ENCODE results near the gene HDAC10. TPM values are rescaled to one million over a fixed set of nuclear protein-coding genes. Genes with fewer than 3 reads are reported as not detected.
A peak's percentile ranks its signal among the peaks of the same experiment; 100 is the strongest.

Gene HDAC10
- total RNA-seq, 1 donor from 2014 or later, result 14.5 TPM

DNA sequence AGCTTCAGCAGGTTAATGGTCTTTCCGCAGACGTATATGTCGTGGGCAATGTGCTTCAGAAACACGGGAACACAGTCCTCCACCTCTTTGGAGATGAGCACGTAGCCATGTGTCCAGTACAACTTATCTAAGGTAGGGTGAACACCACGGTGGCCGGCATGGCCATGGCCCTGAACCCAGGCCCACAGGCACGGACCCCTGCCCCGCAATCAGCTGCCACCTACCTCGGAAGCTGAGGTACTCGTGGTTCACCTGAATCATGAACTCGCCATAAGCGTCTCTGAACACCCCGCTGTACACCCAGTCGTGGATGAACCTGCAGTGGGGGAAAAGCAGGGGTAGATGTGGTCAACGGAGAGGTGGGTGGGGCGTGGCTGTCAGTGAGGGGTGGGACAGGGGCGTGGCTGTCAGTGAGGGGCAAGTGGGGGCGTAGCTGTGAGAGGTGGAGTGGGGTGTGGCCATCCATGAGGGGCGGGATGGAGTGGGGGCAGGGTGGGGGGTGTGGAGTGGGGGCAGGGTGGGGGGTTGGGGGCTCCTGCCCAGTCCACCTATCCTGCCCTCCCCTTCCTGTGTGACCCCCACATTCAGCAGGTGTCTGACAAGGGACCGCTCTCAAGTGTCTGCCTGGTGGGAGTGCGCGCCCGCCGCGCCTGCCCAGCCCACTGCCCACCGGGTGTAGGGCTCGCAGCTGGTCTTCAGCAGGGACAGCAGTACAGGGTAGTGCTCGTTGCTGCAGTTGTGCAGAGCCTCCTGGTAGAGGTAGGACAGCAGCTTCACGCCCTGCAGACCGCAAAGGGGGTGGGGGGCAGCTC is 24.8 kb downstream of the HDAC10 start:
- intact Hi-C loops (cut with DNase I), result no loop called here
- no peak for ATAC-seq
- peak; percentile 31 for DNase-seq (ENCODE audit: missing footprints)

DNA sequence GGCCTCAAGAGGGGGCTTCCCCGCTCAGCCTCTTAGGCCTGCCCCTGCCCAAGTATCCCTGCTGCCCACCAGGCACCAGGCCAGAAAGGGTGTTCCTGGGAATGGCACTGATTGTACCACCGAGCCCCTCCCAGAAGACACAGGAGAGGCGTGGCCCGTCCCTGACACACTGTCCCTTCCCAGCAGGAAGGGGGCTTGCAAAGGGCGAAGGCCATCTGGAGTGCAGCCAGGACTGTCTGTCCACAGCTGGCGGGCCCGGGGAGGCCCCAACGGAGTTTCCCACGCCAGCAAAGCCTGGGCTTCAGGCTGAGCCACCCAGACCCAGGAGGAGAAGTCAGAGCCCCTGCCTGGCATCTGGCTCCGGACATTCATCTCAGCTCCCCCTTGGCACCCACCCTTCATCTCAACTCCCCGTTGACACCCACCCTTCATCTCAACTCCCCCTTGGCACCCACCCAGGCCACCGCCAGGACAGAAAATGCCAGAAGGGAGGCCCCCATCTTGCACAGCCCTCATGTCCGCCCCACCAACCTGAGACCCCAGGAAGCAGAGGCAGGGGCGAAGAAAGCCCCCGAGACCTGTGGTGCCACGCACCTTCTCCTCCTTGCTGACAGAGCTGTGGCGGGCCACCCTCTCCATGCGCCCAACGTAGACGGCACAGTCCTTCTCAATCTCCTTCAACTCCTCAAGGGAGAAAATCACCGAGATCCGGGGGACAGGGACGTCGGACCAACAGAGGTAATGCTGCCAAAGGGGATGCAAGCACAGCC is 25.7 kb downstream of the HDAC10 start:
- DNase-seq (ENCODE audit: missing footprints), result peak; percentile 49
- intact Hi-C loops (cut with DNase I), result no loop called here
- no peak for ATAC-seq

DNA sequence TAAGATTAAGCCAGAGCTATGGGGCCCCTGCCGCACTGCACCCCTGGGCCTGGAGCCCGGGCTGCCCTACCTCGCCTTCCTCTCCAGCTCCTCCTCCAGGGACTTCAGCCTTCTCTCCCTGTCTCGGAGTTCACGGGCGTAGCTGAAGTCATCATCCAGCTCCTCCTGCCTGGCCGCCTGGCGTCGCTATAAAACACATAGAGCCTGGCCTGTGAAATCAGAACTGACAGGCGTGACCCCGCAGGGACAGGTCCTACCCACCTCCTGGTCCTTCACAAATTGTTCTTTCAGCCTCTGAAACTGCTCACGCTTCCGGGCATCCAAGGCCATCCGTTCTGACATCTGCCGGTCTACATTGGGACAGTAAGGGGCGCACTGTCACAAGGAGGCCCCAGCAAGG is 27.0 kb downstream of the HDAC10 start:
- no peak for ATAC-seq
- intact Hi-C loops (cut with DNase I), result no loop called here
- peak; percentile 48 for DNase-seq (ENCODE audit: missing footprints)

DNA sequence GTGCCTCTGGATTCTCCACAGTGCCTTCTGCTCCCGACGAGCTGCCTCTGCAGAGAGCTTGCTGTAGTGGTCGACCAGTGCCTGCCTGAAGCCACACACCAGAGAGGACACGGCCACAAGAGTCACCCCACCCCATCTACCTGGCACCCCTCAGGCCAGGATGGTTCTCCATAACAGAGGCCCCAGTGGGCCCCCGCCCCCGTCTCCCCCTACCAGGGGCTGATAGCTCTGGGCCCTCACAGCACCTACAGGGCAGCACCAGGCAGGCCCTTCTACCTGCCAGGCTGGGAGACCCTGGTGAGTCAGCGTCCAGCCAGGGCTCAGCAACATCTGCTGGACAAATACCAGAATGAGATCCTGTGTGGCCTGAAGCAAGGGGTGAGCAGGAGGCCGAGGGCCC is 28.6 kb downstream of the HDAC10 start:
- DNase-seq (ENCODE audit: missing footprints), result peak; percentile 59
- intact Hi-C loops (cut with DNase I), result no loop called here
- no peak for ATAC-seq

DNA sequence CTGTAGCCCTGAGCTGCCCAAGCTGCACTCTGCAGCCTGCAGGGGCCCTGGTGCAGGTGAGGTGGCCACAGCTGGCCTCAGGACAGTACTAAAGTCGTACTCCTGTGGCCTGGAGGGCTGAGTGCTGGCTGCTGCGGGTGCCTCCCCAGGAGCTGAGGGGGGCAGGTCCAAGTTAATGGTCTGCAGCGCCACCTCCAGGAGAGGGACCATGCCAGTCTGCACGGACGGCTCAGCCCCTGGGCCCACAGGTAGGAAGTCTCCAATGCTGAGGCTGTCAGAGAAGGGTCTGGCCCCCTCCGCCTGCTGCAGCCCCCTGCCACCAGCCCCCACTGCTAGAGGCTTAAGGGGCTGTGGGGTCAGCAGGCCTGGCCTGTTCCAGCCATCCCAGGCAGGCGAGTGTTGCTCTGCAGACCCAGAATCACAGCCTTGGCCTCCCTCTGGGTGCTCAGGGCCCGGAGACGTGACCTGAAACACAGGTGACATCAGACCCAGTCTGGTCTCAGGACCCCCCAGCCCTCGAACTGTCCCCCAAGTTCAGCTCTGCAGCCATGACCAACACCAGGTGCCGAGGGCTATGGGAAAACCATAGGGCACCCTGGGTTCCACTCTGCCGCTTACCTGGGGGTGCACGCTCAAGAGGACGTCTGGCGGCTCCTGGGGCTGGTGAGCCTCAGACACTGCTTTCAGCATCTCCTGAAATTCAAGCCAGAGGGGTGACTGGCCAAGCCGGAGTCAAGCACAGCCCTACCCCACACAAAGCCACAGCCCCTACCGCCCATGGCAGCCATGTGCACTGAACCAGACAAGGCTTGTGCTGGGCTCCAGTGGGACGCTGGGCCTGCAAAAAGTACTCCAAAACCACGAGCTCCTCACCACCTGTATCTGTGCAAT is 29.4 kb downstream of the HDAC10 start:
- DNase-seq (ENCODE audit: missing footprints), result peak; percentile 44
- intact Hi-C loops (cut with DNase I), result no loop called here

DNA sequence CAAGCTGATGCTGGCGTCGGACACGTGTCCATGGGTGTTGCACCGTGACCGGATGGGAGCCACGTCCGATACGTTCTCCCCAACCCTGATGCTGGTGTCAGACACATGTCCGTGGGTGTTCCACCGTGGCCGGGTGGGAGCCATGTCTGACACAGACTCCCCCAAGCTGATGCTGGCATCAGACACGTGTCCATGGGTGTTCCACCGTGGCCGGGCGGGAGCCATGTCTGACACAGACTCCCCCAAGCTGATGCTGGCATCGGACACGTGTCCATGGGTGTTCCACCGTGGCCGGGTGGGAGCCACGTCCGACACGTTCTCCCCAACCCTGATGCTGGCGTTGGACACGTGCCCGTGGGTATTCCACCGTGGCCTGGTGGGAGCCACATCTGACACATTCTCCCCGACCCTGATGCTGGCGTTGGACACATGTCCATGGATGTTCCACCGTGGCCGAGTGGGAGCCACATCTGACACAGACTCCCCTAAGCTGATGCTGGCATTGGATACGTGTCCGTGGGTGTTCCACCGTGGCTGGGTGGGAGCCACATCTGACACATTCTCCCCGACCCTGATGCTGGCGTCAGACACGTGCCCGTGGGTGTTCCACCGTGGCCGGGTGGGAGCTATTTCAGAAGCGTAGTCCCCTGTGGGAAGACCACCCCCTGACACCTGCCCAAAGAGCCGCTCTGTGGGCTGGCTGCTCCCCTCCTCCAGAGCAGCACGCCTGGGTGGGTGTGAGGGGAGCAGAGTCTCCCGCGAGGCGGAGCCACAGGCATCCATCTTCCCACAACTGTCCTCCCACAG is 30.3 kb downstream of the HDAC10 start:
- DNase-seq (ENCODE audit: missing footprints) (peak; percentile 61), ATAC-seq (no peak)
- intact Hi-C loops (cut with DNase I), result no loop called here

More for the DNA sequence above, 29.4 kb downstream of the HDAC10 start:
- no peak for ATAC-seq

DNA sequence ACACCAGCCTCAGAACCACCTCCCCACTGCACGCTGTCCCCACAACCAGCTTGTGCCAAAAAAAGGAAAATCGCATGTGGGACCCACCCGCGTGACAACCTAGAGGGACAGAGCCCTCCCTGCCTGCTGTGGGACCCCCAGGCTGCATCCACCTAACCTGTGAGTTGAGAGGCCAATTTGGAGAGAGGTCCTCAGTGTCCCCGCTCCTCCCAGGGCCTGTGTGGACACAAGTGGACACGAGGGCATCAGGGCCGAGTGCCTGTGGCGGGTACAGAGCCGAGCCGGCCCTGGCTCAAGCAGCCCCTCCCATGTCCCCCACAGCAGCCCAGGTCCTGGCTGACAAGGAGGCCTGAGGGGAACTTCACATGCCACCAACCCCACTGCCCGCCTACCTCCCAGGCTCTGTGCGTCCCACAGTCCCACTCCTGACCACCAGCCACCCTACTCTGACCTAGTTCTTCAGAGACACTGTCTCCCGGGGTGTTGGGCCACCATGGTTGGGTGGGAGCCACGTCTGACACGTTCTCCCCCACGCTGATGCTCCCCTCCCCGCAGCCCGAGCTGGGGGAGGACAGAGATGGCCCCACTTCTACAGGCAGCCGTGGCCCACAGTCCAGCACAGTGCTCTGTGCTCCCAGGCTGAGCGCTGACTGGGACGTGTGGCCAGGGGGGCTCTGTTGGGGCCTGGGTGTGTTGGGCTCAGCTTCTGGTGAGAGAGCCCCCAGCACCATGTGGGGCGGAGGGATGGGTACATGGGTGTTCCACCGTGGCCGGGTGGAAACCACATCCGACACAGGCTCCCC is 31.1 kb downstream of the HDAC10 start:
- no peak for ATAC-seq
- intact Hi-C loops (cut with DNase I), result no loop called here
- DNase-seq (ENCODE audit: missing footprints), result no peak

DNA sequence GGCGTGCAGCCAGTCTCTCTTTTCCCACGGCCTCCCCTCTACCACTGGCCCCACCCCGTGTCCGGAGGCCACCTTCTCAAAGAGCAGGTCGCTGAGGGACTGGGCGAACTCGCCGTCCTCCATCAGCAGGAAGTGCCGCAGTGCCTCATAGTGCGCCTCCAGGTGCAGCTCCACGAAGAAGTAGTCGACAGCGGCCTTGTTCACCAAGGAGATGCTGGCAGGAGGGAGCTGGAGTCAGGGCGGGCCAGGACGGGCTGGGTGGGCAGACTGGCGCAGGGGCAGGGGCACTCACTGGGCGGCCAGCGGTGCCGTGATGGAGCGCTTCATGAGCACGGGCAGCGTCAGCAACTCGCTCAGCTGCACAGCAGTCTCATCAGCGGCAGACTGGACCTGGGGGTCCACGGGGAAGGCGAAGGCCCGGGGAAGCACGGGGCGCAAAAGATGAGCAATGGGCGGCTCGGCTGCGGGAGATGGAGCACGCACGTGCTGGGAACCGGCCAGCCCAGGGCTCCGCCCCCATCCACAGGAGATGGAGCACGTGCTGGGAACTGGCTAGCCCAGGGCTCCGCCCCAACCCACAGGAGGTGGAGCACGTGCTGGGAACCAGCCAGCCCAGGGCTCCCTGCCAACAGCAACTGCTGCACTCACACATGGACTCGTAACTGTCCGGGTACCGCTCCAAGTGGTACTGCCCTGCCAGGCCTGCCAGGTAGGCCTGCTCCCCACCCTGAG is 31.9 kb downstream of the HDAC10 start:
- ATAC-seq, result peak; percentile 80
- peak; percentile 90 for DNase-seq (ENCODE audit: missing footprints)
- intact Hi-C loops (cut with DNase I), result no loop called here

DNA sequence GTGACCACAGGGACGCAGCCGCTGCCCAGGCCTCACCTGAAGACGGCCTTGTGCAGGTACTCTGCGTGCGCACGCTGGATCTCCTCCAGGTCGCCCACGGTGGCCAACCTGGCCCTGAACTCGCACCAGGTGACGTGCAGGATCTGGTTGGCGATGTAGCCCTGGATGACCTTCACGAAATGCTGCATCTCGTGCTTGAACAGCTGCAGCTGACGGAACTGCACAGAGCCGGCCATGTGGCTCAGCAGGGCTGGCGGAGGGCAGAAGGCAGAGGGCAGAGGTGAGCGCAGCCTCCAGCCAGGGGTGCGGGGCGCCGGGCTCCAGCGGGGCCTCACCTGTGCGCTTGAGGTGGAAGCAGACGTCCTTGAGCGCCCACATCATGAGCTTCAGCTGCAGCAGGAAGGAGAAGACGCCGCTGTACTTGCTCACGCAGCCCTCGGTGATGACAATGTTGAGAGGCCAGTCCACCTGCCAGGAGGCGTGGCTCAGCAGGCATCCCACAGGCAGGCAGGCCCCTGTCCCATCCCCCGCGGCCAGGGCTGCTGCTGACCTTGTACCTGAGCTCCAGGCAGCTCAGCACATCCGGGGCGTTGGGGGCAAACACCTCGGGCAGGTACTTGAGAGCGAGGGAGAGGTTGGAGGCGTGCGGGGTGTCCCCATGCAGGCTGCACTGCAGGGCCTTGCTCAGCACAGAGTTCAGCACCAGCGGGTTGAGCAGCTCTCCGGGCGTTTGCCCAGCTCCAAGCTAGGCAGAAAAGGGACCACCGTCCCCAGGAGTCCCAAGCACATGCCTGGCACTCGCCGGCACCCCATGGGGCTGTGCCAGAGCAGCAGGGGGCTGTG is 32.7 kb downstream of the HDAC10 start:
- intact Hi-C loops (cut with DNase I), result no loop called here
- ATAC-seq (peak; percentile 18), DNase-seq (ENCODE audit: missing footprints) (peak; percentile 62)

DNA sequence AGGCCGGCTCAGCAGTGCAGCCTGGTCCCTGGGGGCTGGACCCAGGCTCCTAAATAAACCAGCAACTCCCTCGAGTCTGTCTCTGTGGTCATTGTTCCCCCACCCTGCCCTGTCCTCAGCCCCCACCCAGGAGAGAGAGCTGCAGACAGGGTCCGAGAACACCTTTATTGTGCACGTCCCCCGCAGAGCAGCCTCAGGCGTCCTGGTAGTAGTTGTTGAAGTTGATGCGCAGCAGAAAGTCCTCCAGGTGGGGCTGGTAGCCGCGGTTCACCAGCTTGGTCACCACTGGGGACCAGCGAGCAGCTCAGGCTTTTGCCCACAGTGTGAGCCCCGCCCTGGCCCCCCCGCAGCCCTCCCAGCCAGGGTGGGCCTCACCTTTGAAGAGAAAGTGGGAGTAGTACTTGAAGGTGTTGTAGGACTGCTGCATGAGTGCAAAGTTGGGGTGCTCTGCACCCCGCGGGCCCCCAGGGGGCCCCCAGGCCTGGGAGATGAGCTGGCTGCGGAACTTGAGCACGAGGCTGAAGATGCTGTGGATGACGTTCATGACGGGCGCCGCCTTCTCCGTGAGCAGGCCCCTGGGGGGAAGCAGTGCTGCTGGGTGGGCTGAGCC is 33.4 kb downstream of the HDAC10 start:
- intact Hi-C loops (cut with DNase I), result no loop called here
- DNase-seq (ENCODE audit: missing footprints), result peak; percentile 57
- ATAC-seq, result no peak

DNA sequence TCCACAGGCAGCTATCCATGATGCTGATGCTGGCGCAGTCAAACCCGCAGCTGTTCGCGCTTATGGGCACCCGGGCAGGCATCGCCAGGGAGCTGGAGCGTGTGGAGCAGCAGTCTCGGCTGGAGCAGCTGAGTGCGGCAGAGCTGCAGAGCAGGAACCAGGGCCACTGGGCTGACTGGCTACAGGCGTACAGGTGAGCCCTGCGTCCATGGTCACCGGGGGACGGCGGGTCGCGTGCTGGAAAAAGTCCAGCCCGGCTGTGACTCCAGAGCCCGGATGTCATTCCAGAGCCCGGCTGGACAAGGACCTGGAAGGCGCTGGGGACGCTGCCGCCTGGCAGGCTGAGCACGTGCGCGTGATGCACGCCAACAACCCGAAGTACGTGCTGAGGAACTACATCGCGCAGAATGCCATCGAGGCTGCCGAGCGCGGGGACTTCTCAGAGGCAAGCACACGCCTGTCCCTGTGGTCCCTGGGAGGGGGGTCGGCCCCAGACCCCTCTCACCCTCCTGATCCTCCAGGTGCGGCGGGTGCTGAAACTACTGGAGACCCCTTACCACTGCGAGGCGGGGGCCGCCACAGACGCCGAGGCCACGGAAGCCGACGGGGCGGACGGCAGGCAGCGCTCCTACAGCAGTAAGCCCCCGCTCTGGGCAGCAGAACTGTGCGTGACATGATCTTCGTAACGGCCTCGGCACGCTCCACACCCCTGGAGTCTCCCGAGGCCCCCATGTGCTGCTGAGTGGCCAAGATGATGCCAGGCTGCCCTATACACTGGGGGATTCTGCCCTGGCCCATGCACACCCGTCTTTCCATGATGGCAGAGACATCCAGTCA is 34.2 kb downstream of the HDAC10 start:
- intact Hi-C loops (cut with DNase I), result no loop called here
- no peak for ATAC-seq
- DNase-seq (ENCODE audit: missing footprints), result peak; percentile 57

DNA sequence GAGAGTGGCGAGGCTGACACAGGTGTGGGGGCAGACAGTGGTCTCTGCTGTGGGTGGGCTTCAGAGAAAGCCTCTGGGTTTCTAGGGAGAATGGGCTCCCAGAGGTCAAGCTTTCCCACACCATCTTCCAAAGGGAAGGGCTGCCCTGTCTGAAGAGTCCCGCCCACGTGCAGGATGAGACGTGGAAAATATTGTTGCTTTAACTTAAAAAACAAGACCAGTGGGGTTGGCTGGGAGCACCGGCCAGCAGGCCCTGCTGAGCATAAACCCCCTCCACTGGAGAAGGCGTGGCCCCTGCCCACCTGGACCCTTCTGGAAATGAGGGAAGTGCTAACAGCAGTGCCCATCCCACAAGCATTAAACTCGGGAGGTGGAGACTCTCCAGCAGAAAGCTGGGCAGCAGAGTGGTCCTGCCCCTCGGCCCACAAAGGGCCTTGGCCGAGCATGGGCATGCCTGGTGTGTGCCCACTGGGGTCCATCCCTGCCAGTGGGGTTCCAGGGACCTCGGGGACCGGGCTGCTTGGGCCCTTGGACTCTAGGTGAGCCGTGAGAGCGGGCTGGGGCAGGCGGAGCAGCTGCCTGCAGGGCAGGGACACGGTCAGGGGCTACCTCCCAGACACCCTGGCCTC is 34.9 kb downstream of the HDAC10 start:
- intact Hi-C loops (cut with DNase I), result no loop called here
- ATAC-seq (no peak), DNase-seq (ENCODE audit: missing footprints) (peak; percentile 39)

DNA sequence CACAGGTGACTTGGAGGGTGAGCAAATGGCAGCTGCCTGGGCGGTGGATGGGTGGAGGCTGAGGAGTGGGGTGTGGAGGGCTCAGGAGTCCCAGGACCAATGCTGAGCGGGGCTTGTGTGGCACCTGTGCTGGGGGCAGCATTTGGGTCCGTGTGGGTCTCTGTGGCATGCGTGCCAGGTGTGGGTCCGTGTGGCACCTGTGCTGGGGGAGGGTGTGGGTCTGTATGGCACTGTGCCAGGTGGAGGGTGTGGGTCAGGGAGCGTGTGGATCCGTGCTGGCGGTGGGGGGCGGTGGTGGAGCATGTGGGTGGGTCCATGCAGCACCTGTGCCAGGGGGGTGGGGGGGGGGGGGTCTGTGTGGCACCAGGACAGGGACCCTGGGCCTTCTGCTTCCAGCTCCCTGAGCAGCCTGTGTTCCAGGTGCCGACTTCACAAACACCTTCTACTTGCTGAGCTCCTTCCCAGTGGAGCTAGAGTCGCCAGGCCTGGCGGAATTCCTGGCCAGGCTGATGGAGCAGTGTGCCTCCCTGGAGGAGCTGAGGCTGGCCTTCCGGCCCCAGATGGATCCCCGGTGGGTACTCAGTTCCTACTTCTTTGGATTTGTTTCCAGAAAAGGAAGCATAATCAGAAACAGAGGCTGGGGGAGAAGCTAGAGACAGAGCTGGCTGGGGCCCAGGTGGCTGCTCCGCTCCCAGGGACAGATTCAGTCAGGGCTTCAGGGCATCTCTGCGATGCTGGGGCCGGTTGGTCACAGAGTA is 35.6 kb downstream of the HDAC10 start:
- DNase-seq (ENCODE audit: missing footprints) (peak; percentile 37), ATAC-seq (no peak)
- intact Hi-C loops (cut with DNase I), result no loop called here

DNA sequence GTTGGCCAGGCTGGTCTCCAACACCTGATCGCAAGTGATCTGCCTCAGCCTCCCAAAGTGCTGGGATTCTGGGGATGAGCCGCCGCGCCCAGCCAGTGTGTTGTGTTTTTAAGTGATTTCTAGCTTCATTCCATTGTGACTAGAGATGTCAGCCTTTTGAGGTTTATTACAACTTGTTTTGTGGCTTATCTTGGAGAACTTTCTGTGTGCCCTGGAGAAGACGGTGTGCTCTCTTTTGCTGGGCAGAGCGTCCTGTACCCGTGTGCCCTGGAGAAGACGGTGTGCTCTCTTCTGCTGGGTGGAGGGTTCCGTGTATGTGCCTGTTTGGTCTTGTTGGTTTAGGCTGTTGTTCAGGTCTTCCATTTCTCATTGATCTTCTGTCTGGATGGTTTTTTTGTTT is 37.8 kb downstream of the HDAC10 start:
- ATAC-seq (no peak), DNase-seq (ENCODE audit: missing footprints) (no peak)
- intact Hi-C loops (cut with DNase I), result no loop called here

All from Right ventricle myocardium inferior (tissue), 1 donor.